GM12892 (cell line): ENCODE measurements around the gene RAET1L.

Source experiments
- POLR2A ChIP-seq: IDR thresholded peaks from 2 replicates; pipeline ENCODE4 v1.6.1; 2011; ENCODE audit warnings: low read depth, low read length, control low read depth
- POLR2AphosphoS5 ChIP-seq: IDR thresholded peaks from 2 replicates; pipeline ENCODE4 v1.6.1; 2011; ENCODE audit warnings: low read depth, low read length, control low read depth
- TAF1 ChIP-seq: IDR thresholded peaks from 2 replicates; pipeline ENCODE4 v1.6.1; 2011; ENCODE audit warnings: low read depth, mild to moderate bottlenecking, control low read depth, low read length, borderline replicate concordance

- no peak for TF ChIP-seq POLR2A
- no peak for TF ChIP-seq POLR2AphosphoS5
- TF ChIP-seq TAF1 = no peak
Measured at GRCh38 chr6:150069706-150070105, 44.4 kb upstream of the RAET1L start.
